Fibroblast of lung (primary cell): ENCODE data around the gene TNFRSF18.

ENCODE experiments used
- CTCF ChIP-seq, 2 donors: IDR thresholded peaks in 1 of 2; conservative IDR thresholded peaks in 1 of 2; 1 replicate in 1 of 2; 2 replicates in 1 of 2; pipeline ENCODE4 v1.5.1; 2011 to 2012; ENCODE audit warnings: low read length in 2 of 2, control low read depth in 1 of 2, inconsistent platforms in 1 of 2, low read depth in 1 of 2, mild to moderate bottlenecking in 1 of 2
- EZH2 ChIP-seq: IDR thresholded peaks from 2 replicates; pipeline ENCODE4 v1.5.1; 2012; ENCODE audit warnings: low read length, control low read depth, mild to moderate bottlenecking; ENCODE audit errors: missing control alignments

- no peak for TF ChIP-seq CTCF (conservative IDR thresholded peaks at IDR 0.05 in 1 of 2, IDR thresholded peaks at IDR 0.05 in 1 of 2; ENCODE audit: low read depth in 1 of 2, low read length in 2 of 2)
- no peak for TF ChIP-seq EZH2
Observed at GRCh38 chr1:1222575-1223225, 16.3 kb upstream of the TNFRSF18 start.
